Neural crest cell (in vitro differentiated cells): ENCODE measurements around the gene GPATCH4. TPM values are rescaled to one million over a fixed set of nuclear protein-coding genes. Genes with fewer than 3 reads are reported as not detected.
"Not testable (repeated sequence)": the region's sequence is repeated elsewhere in the genome, so short reads cannot be mapped to it uniquely, and the experiment has no call there.

Source experiments
- DNase-seq: peaks from one replicate; pipeline ENCODE4 v3.0.0; 2021; ENCODE audit warnings: low read depth, mixed read lengths, low spot score
- H3K27ac Mint-ChIP-seq: one replicate; pipeline ENCODE4 v1.8.0; 2021; ENCODE audit warnings: mild to moderate bottlenecking, mixed read lengths; ENCODE audit not compliant: unreplicated experiment
- H3K27me3 Mint-ChIP-seq: 2 replicates; pipeline ENCODE4 v1.8.0; 2021; ENCODE audit warnings: low read depth, mild to moderate bottlenecking, mixed read lengths
- H3K36me3 Mint-ChIP-seq: 2 replicates; pipeline ENCODE4 v1.8.0; 2021; ENCODE audit warnings: low read depth, mild to moderate bottlenecking, mixed read lengths
- H3K4me1 Mint-ChIP-seq: 2 replicates; pipeline ENCODE4 v1.8.0; 2021; ENCODE audit warnings: mixed read lengths
- H3K4me3 Mint-ChIP-seq: one replicate; pipeline ENCODE4 v1.8.0; 2021; ENCODE audit warnings: mild to moderate bottlenecking, mixed read lengths
- H3K9me3 Mint-ChIP-seq: 2 replicates; pipeline ENCODE4 v1.8.0; 2021; ENCODE audit warnings: mixed read lengths
- total RNA-seq: library from RNA; stranded (reverse); gene quantifications from 2 replicates; pipeline ENCODE4 v1.2.1, GENCODE V29; 2021
- TF ChIP-seq, protein P1 (sequence below): fragments of 200-600 bp; sonication (generic); conservative IDR thresholded peaks from 2 replicates; pipeline ENCODE4 v1.5.0; 2021; ENCODE audit warnings: antibody characterized with exemption, mild to moderate bottlenecking

GPATCH4 gene
- total RNA-seq, 1 donor from 2014 or later = 40.6 TPM

DNA sequence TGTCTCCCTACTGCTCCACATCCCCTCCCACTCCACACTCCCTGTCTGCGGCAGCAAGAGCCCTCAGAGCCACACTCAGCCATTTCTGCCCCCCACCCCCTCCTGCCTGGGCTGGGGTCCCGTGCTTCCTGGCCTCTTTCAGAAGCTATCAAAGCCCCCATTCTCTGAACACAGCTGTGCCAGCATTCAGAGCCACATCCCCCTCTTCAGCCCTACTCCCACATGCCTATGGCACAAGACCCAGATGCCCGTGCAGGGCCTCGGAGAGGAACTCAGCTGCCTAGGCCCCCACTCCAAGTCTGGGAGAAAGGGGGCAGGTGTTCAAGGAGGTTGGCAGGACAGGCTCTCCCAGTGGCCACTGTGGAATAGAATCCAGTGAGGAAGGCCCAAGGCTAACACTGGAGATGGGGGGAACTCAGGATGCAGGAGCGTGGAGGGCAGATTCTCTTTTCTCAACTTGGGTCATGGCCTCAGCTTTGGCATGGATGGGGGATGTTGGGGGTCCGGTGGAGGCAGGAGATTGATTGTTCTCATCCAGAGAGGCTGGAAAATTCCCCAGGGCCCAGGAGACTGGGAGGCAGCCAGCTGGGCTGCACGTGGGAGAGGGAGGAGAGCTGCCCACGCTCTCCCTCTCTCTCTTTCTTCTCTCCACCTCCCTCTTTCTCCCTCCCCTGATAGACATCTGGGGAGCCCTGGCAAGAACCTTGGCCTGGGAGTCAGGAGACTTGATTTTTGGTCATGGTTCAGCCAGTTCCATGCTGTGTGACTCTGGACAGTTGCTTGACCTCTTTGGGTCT is 37.1 kb upstream of the GPATCH4 start:
- DNase-seq = no peak
- TF ChIP-seq, protein P1, sequence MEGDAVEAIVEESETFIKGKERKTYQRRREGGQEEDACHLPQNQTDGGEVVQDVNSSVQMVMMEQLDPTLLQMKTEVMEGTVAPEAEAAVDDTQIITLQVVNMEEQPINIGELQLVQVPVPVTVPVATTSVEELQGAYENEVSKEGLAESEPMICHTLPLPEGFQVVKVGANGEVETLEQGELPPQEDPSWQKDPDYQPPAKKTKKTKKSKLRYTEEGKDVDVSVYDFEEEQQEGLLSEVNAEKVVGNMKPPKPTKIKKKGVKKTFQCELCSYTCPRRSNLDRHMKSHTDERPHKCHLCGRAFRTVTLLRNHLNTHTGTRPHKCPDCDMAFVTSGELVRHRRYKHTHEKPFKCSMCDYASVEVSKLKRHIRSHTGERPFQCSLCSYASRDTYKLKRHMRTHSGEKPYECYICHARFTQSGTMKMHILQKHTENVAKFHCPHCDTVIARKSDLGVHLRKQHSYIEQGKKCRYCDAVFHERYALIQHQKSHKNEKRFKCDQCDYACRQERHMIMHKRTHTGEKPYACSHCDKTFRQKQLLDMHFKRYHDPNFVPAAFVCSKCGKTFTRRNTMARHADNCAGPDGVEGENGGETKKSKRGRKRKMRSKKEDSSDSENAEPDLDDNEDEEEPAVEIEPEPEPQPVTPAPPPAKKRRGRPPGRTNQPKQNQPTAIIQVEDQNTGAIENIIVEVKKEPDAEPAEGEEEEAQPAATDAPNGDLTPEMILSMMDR = no peak
- no peaks in the 10 kb centered on the region for H3K9me3 Mint-ChIP-seq
- H3K36me3 Mint-ChIP-seq = no peaks in the 10 kb centered on the region
- H3K4me3 Mint-ChIP-seq = peak overlapping the region; percentile 61
- peaks cover 42% of the 10 kb centered on the region for H3K4me1 Mint-ChIP-seq
- no peak overlapping the region for H3K27ac Mint-ChIP-seq
- peaks cover 62% of the 10 kb centered on the region for H3K27me3 Mint-ChIP-seq

DNA sequence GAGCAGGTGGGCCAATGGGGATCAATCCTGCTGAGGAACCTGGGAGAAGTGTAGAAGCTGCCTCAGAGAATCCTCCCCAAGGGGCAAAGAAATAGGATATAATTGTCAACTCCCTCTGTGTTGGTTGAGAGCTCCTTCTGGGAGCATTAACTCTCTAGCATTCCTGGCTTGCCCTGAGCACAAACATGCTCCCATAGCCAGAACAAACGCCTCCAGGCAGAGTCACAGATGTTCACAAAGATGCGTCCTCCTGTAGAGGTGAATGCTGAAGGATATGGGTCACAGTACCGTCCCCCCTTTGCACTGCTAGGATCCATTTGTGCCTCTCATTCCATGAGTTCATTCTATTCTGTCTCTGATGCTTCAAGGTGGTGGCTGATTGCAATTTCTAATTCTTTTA is 31.1 kb upstream of the GPATCH4 start:
- Mint-ChIP-seq H3K27me3 (peaks cover 52% of the 10 kb centered on the region), H3K9me3 (no peaks in the 10 kb centered on the region), H3K4me3 (no peak overlapping the region), H3K4me1 (no peaks in the 10 kb centered on the region), H3K27ac (no peak overlapping the region), H3K36me3 (no peaks in the 10 kb centered on the region)
- TF ChIP-seq, protein P1 = no peak
- no peak for DNase-seq

DNA sequence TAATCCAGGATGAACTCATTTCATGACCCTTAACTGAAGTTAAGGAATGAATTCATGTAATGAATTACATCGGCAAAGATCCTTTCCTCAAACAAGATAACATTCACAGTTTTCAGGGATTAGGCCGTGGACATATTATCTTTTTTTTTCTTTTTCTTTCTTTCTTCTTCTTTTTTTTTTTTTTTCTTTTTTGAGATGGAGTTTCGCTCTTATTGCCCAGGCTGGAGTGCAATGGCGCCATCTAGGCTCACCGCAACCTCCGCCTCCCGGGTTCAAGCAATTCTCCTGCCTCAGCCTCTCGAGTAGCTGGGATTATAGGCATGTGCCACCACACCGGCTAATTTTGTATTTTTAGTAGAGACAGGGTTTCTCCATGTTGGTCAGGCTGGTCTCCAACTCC is 29.9 kb upstream of the GPATCH4 start:
- H3K4me3 Mint-ChIP-seq, H3K36me3 Mint-ChIP-seq, H3K27ac Mint-ChIP-seq, DNase-seq, H3K4me1 Mint-ChIP-seq, H3K9me3 Mint-ChIP-seq: not testable (repeated sequence)
- H3K27me3 Mint-ChIP-seq = peaks cover 53% of the 10 kb centered on the region

DNA sequence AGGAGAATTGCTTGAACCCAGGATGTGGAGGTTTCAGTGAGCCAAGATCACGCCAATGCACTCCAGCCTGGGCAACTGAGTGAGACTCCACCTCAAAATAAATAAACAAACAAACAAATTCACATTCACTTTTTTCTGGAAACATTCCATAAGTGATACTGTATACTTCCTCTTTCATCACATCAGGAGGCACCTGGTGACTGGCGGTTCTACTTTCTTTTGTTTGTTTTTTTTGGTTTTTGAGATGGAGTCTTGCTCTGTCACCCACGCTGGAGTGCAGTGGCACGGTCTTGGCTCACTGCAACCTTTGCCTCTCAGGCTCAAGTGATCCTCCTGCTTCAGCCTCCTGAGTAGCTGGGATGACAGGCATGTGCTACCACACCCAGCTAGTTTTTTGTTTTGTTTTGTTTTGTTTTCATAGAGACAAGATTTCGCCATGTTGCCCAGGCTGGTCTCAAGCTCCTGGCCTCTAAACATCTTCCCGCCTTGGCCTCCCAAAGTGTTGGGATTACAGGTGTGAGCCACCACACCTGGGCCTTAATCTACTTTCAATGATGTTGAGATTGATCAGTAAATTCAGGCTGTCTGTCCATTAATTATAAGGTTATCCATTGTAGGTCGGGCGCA is 28.7 kb upstream of the GPATCH4 start:
- H3K4me1 Mint-ChIP-seq = peaks cover 5% of the 10 kb centered on the region
- H3K27me3 Mint-ChIP-seq = peaks cover 59% of the 10 kb centered on the region
- H3K4me3 Mint-ChIP-seq = no peak overlapping the region
- DNase-seq = no peak
- H3K27ac Mint-ChIP-seq = no peak overlapping the region
- H3K9me3 Mint-ChIP-seq = no peaks in the 10 kb centered on the region
- TF ChIP-seq, protein P1 = no peak
- H3K36me3 Mint-ChIP-seq = no peaks in the 10 kb centered on the region

DNA sequence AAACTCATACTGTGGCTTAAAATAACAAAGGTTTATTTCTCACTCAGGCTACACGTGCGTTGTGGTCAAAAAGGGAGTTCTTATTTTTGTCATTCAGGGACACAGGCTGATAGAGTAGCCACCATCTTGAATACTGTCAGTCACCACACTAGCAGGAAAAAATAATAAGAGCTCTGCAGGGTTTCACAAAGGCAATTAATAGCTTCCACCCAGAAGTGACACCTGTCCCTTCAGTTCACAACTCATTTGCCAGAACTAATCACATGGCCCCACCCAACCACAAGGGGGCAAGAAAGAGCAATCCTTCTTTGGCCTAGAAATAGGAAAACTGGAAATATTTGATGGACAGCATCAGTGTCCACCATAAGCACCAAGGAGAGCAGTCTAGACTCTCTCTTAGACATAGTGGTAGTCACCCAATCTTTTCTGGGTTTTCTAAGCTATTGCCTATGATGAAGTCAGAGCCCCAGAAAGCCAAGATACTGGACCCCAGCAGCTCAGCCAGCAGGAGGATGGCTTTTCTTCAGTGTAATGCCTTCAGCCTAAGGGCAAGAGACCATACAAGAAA is 26.1 kb upstream of the GPATCH4 start:
- Mint-ChIP-seq H3K27me3 (peaks cover 72% of the 10 kb centered on the region), H3K36me3 (no peaks in the 10 kb centered on the region), H3K4me3 (no peak overlapping the region), H3K4me1 (peaks cover 5% of the 10 kb centered on the region), H3K9me3 (no peaks in the 10 kb centered on the region), H3K27ac (no peak overlapping the region)
- TF ChIP-seq, protein P1 = peak; percentile 68
- peak; percentile 55 for DNase-seq

DNA sequence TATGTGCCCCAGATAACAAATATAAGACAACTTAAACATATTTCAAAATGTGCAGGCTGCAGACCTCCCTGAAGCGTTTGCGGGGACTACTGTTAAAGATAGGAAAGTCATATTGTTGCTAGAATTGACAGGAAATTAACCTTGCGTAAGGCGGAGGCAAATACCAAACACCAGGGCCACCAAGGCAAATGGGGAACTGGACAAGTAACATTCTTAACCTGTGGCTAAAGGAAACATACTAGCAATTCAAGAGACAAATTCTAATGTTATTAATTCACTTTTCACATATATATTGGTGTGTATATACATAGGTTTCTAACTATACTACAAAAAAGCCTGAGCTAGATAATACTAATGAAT is 24.8 kb upstream of the GPATCH4 start:
- Mint-ChIP-seq H3K36me3 (no peaks in the 10 kb centered on the region), H3K27me3 (peaks cover 76% of the 10 kb centered on the region), H3K9me3 (no peaks in the 10 kb centered on the region), H3K4me1 (peaks cover 5% of the 10 kb centered on the region), H3K4me3 (peak overlapping the region; percentile 62), H3K27ac (no peak overlapping the region)
- DNase-seq = no peak
- TF ChIP-seq, protein P1 = peak; percentile 20
